HG02571 (cell line): ENCODE data around the gene MAU2.

ENCODE experiments used
- ATAC-seq: cut with Tn5 transposase; IDR thresholded peaks from one replicate; pipeline ENCODE4 v1.9.1; 2021; ENCODE audit warnings: mild to moderate bottlenecking, moderate library complexity; ENCODE audit not compliant: unreplicated experiment

Gene MAU2

DNA sequence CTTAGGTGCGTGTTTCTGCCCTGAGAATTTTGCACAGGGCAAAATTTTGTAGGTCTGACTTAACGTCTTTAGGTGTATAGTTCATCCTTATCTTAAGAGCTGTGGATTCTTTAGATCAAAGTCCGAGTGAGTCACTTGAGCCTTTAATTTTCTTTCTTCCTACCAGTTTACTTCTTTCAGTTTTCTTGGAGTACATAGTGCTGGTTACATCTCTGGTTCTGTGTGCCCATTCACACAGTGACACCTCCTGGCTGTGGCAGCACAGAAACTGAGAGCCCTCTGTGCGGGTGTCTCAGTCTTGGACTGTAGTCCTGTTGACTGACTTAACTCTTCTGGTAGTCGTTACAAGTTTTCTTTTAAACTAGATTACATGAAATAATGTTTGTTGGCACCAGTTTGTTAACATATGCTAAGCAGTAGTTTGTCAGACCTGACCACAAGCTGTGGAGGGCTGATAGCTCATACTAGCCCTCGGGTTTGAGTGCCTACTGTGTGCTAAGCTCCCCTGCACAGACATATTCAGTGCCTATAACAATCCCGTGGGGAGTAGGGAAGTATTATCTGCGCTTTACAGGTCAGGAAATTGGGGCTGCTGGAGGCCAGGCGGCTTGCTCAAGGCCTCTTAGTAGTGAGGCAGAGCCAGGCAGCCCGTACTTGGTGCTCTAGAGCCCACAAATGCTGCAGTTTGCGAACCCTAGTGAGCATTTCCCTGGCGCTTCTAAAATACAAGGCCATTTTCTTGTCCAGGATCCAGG is 86.4 kb downstream of the MAU2 start:
- ATAC-seq = no peak

DNA sequence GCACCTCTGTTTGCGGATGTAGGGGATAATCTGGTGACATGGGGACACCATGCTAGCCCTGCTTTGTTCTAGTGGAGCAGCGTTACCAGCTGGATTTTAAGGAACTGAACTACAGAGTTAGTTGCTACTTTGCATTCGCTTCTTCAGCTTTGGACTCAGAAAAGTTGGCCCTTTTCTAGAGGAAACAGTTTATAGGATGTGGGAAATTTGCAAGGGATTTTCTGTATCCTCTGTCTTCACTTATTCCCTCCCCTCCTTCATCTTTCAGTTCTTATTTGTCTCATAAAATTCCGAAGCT is 87.0 kb downstream of the MAU2 start:
- no peak for ATAC-seq
